ENCODE data around the gene DUSP1. TPM values are rescaled to one million over a fixed set of nuclear protein-coding genes. Genes with fewer than 3 reads are reported as not detected.
A peak's percentile ranks its signal among the peaks of the same experiment; 100 is the strongest.
"Not testable (repeated sequence)": the region's sequence is repeated elsewhere in the genome, so short reads cannot be mapped to it uniquely, and the experiment has no call there.

The DUSP1 gene
- total RNA-seq, 6 donors from 2014 or later = 568 to 1,492 (median 904) TPM

- Histone ChIP-seq H3K4me1 (peaks cover 0 to 12% (median 11%) of the 10 kb centered on the region in 4 donors), H3K9me3 (no peaks in the 10 kb centered on the region), H3K27ac (no peak overlapping the region), H3K4me3 (no peak overlapping the region), H3K36me3 (no peaks in the 10 kb centered on the region), H3K27me3 (no peaks in the 10 kb centered on the region)
- ATAC-seq (ENCODE audit: low FRiP score in 2 of 2) = no peak
- TF ChIP-seq POLR2A (IDR thresholded peaks at IDR 0.05) = no peak
- TF ChIP-seq CTCF (IDR thresholded peaks at IDR 0.05) = no peak
- TF ChIP-seq POLR2AphosphoS5 (IDR thresholded peaks at IDR 0.05) = no peak
- no peak for TF ChIP-seq EP300 (IDR thresholded peaks at IDR 0.05)
- WGBS, 2 donors = 73 to 75% methylated on average over 7 of the region's 7 CpGs
- no peak for DNase-seq
Measured at GRCh38 chr5:172817664-172818063, 46.7 kb upstream of the DUSP1 start.

- H3K9me3 ChIP-seq = no peaks in the 10 kb centered on the region
- H3K27ac ChIP-seq = no peak overlapping the region
- WGBS, 2 donors = 66 to 67% methylated on average over 5 of the region's 5 CpGs
- peak in 1 of 2 donors; percentile 83 for ATAC-seq (ENCODE audit: low FRiP score in 2 of 2)
- no peak for DNase-seq
- no peaks in the 10 kb centered on the region for H3K27me3 ChIP-seq
- H3K4me3 ChIP-seq = no peak overlapping the region
- no peak for TF ChIP-seq CTCF (IDR thresholded peaks at IDR 0.05)
- TF ChIP-seq EP300 (IDR thresholded peaks at IDR 0.05) = no peak
- TF ChIP-seq POLR2AphosphoS5 (IDR thresholded peaks at IDR 0.05) = no peak
- no peak for TF ChIP-seq POLR2A (IDR thresholded peaks at IDR 0.05)
- peaks cover 0 to 12% (median 11%) of the 10 kb centered on the region in 4 donors for H3K4me1 ChIP-seq
- H3K36me3 ChIP-seq = no peaks in the 10 kb centered on the region
Measured at GRCh38 chr5:172816925-172817562, 46.0 kb upstream of the DUSP1 start.

GRCh38 chr5:172815631-172816030, 44.6 kb upstream of the DUSP1 start:
- Histone ChIP-seq H3K4me1 (peaks cover 0 to 12% (median 11%) of the 10 kb centered on the region in 4 donors), H3K27me3 (no peaks in the 10 kb centered on the region), H3K27ac (no peak overlapping the region), H3K9me3 (no peaks in the 10 kb centered on the region), H3K36me3 (no peaks in the 10 kb centered on the region), H3K4me3 (no peak overlapping the region)
- no peak for DNase-seq
- TF ChIP-seq POLR2A (IDR thresholded peaks at IDR 0.05) (no peak), POLR2AphosphoS5 (IDR thresholded peaks at IDR 0.05) (no peak), CTCF (IDR thresholded peaks at IDR 0.05) (no peak), EP300 (IDR thresholded peaks at IDR 0.05) (no peak)
- WGBS, 2 donors = 81% methylated on average over 7 of the region's 7 CpGs
- ATAC-seq (ENCODE audit: low FRiP score in 2 of 2) = no peak

DNA sequence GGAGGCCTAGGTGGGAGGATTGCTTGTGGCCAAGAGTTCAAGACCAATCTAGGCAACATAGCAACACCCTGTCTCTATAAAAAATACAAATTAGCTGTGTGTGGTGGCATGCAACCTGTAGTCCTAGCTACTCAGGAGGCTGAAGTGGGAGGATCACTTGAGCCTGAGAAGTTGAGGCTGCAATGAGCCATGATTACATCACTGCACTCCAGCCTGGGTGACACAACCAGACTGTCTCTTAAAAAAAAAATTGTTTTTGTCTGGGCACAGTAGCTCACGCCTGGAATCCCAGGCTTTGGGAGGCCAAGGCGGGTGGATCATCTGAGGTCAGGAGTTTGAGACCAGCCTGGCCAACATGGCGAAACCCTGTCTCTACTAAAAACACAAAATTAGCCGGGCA, 40.0 kb upstream of the DUSP1 start:
- WGBS, 2 donors = 88 to 100% methylated on average over 2 to 4 of the region's 4 CpGs

DNA sequence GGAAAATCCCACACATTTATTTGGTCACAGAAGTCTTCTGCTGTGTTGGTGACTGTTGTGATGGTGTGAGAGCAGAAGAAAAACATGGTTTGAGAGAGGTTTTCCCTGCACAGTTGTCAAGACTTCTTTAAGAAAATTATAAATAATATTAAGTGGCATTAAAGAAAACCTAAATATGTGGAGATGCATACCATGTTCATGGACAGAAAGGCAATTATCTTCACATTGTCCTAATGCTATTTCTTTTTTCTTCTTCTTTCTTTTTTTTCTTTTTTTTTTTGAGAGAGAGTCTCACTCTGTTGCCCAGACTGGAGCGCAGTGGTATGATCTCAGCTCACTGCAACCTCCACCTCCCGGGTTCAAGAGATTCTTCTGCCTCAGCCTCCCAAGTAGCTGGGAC, 38.8 kb upstream of the DUSP1 start:
- H3K27me3 ChIP-seq = no peaks in the 10 kb centered on the region
- no peak overlapping the region for H3K4me3 ChIP-seq
- TF ChIP-seq POLR2AphosphoS5 (IDR thresholded peaks at IDR 0.05) (no peak), CTCF (IDR thresholded peaks at IDR 0.05) (no peak), EP300 (IDR thresholded peaks at IDR 0.05) (no peak), POLR2A (IDR thresholded peaks at IDR 0.05) (no peak)
- ATAC-seq (ENCODE audit: low FRiP score in 2 of 2) (no peak), DNase-seq (no peak)
- 98 to 100% methylated on average over 2 of the region's 2 CpGs for WGBS, 2 donors
- H3K4me1 ChIP-seq = peaks cover 10 to 16% (median 15%) of the 10 kb centered on the region in 4 donors
- no peaks in the 10 kb centered on the region for H3K36me3 ChIP-seq
- H3K9me3 ChIP-seq = peaks cover 0 to 4% (median 0%) of the 10 kb centered on the region in 4 donors
- H3K27ac ChIP-seq = no peak overlapping the region

More for the DNA sequence above, 40.0 kb upstream of the DUSP1 start:
- H3K27ac ChIP-seq; H3K9me3 ChIP-seq; DNase-seq; ATAC-seq (ENCODE audit: low FRiP score in 2 of 2); H3K36me3 ChIP-seq; H3K4me3 ChIP-seq; H3K27me3 ChIP-seq: not testable (repeated sequence)
- H3K4me1 ChIP-seq = peaks cover 10 to 16% (median 12%) of the 10 kb centered on the region in 4 donors

All from upper lobe of left lung (tissue), 6 donors.